NCI-H1105 (cell line): Measurements from ENCODE around the gene C1orf52.
A peak's percentile ranks its signal among the peaks of the same experiment; 100 is the strongest.

ENCODE experiments used
- DNase-seq: peaks from one replicate; lab custom pipeline; 2025; lab: John Stamatoyannopoulos, UW

The C1orf52 gene

DNA sequence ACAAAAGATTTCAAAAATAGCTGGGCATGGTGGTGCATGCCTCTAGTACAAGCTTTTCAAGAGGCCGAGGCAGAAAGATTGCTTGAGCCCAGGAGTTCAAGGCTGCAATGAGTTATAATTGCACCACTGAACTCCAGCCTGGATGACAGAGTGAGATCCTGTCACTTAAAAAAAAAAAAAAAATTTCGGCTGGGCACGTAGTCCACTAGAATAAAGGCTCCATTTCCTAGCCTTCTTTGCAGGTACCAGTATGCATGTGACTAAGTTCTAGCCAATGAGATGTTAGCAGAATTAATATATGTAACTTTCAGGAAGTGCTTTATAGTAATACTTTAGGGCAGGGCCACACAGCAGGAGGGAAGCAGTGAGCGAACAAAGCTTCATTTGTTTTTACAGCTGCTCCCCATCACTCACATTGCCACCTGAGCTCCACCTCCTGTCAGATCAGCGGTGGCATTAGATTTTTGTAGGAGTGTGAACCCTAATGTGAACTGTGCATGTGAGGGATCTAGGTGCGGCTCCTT, 29.8 kb downstream of the C1orf52 start:
- peak; percentile 9 for DNase-seq

- DNase-seq, result no peak
Measured at GRCh38 chr1:85228972-85229371, 30.5 kb downstream of the C1orf52 start.

DNA sequence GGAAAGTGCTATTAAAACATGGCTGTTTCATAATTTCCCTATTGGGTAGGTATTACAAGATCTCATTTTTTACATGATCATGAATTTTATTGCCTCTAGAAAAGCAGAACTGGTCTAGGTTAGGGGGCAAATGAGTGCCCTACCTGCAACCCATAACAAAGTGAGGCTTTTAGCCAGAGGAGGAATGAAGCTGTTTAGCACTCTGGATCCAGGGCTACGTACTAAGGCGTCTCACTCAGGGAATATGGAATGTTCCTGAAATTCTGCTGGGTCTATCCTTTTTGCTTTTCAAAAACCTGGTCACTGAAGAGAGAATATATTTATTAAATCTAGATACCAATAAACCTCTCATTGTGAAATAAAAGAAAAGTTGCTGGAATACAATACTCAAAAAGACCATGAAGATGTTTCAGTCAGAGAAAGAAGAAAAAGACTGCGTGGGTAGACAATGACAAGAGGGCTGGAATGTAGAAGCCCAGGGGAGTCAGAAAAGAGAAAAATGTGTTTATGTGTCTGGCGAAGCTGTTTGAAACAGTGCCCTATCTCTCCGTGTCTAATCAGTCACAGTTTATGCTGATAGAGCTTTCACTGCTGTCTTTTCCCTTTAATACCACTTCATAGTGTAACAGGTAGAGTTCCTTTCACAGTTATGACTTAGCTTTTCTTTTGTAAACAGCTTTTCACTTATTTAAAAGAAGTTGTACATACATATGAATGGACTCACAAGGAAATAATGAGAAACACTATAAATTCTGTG, 33.7 kb downstream of the C1orf52 start:
- no peak for DNase-seq

DNA sequence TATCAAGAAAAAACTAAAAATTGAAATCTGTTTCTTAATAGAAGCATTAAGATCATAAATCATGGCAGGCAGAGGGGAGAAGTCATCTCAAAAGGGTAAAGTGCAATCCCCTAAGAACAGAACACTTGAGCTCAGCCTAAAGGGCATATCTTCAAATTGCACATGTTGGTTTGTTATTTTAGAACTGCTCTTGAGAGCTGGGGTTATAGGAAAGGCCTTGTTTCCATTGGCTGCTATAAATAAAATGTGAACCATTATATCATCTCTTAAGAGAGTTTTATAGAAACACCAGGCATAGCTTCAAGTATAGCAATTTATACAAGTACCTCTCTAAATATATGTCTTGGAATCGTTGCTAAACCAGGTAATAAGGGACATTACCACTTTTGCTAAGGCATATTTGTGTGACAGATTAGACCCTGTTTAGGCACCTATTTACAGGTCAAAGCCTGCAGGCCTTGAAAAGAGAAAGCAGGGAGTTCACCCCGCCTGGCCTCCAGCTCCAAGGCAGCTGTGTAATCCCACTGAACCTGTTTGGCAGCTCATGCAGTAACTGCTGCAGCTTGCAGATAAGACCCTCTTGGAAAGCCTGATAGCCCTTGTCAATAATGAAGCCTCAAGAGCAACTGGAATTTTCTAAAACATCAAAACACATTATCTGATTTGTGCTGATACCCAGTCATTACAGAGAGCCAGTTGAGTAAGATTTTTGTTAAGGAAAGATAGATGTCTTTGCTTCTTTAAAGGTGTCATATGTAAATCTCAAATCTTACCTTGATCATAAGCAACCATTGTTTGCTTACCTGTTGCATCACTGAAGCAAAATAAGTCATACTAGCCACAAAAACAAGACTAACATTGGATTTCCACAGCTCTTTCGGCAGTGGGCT, 34.5 kb downstream of the C1orf52 start:
- DNase-seq, result peak; percentile 90

GRCh38 chr1:85224295-85224694, 35.2 kb downstream of the C1orf52 start:
- DNase-seq, result no peak

GRCh38 chr1:85223334-85223733, 36.1 kb downstream of the C1orf52 start:
- DNase-seq, result no peak

DNA sequence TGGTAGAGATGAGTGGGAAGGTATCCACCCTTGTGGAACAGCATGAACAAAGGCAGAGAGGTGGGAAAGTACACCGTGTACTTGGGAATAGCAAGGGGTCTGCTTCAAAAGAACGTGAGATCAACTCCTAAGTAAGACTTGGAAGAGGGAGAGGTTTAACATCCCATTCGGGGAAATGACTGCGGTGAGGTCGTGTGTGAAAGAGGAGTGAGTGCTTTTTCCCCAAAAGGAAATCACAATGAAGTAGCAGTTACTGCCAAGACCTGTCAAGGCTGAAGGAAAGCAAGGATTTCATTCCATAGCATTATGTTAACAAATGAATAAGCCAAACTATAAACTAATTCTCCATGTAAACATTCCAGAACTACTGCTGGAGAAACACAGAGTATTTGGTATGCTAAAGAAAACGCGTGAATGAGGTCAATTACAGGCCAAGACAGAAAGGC, 38.7 kb downstream of the C1orf52 start:
- no peak for DNase-seq

- no peak for DNase-seq
Measured at GRCh38 chr1:85219853-85220610, 39.4 kb downstream of the C1orf52 start.

DNA sequence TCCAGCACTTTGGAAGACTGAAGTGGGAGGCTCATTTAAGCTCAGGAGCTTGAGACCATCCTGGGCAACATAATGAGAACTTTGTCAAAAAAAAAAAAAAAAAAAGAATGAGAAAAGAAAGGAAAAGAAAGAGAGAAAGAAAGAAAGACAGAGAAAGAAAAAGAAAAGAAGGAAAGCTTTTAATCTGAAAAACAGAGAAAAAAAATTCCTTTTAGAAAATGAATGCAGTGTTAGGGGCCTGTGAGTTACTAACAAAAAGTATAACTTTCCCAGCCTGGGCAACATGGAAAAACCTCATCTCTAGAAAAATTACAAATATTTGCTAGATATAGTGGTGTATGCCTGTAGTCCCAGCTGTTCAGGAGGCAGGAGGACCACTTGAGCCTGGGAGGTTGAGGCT, 42.8 kb downstream of the C1orf52 start:
- no peak for DNase-seq

DNA sequence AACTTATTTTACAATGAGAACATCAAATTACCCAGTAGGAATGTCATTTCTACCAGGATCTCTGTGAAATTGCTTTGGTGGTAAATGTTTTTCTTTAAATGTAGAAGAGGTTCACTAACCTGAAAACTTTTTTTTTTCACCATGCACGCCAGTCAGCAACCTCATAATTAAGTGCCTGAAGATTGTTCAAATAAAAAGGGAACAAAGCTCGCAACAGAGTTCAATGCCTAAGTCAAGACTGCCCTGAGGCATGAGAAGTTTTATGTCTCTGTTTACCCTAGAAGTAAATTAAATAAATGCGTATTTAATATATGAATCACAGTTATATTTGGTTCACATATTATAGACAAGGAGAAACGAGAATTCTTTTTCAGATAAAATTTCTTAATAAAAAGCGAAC, 44.8 kb downstream of the C1orf52 start:
- no peak for DNase-seq

DNA sequence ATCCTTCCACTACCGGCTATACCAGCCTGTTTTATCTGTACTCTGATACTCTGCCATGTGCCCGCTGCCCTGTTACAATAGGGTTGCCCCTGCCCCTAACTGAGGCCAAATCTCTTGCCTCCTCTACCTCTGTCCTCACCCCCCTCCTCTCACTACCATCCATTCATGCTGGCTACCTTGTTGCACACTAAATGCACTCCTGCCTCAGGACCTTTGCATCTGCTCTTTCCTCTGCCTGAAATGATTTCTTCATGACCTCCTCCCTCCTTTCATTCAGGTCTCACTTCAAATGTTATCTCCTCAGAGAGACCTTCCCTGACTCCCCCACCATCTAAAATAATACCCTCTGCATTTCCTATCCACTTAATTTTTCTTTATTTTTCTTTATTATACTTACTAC, 51.0 kb downstream of the C1orf52 start:
- no peak for DNase-seq

DNA sequence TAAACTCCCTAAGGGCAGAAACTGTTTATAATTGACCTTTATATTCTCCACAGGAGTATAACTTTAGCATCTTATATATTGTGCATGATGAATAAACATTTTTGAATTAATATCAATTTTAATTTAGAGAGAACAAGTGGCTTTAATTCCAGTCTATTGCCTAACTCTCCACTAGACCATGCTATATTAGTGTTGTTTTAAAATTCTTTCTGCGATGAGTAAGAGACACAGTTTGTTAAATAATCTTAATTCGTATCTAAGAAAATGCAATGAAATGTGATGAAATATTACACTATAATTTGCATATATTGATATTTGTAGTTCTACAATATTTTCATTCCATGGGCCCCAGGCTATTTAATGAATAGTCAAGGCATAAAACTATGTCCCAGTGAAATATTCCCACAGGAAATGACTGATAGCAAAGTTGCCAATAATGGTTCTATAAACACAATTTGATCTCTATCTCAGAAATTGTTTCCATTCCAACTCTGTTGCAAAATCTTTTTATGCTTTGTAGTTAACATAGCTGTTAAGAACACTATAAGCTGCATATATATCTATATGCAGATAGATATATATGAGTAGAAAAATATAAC, 55.8 kb downstream of the C1orf52 start:
- no peak for DNase-seq

DNA sequence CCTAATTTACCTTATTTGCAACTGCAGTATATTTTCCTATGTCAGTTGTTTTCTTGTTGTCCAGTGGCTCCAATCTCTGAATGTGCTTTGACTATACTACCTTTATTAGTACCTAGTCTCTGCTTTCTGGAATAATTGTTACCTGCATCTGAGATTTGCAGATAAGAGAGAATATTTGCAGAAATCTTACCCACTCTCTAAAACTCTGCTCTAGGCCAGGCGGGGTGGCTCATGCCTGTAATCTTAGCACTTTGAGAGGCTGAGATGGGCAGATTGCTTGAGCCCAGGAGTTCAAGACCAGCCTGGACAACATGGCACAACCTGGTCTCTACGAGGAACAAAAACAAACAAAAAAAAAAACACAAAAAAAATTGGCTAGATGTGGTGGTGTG, 56.6 kb downstream of the C1orf52 start:
- DNase-seq, result no peak

DNA sequence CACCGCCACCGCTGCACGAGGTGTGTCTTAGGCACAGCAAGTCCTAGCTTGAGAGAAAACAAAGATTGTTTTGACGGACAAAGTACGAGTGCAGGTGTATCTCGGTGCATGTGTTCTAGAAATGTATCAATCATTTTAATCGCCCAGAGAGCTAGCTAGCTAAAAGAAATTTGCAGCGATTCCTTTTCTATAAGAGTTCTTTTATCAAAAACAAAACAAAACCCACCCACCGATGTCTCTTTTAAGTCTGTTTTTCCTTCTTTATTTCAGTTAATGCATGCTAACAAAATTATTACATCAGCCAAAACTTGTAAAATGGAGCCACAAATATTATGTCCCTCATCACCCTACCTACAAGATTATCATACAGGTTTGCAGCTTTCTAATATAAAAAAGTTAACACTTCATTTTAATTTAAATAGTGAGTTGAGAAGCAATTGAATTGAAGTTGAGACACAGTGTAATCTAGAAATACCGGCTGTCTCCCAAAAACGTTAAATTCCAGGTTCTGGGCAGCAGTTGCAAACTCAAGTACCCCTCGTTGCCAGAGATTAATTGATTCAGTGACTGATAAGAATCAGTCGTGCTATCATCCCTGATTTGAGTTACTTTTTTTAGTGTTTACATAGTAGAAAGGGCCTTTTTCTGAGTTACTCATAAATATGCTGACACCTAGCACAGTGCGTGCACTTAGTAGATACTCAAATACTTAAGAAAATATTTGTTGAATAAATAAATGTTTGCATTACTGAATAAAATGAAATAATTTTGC, 57.2 kb downstream of the C1orf52 start:
- DNase-seq, result peak; percentile 31

DNA sequence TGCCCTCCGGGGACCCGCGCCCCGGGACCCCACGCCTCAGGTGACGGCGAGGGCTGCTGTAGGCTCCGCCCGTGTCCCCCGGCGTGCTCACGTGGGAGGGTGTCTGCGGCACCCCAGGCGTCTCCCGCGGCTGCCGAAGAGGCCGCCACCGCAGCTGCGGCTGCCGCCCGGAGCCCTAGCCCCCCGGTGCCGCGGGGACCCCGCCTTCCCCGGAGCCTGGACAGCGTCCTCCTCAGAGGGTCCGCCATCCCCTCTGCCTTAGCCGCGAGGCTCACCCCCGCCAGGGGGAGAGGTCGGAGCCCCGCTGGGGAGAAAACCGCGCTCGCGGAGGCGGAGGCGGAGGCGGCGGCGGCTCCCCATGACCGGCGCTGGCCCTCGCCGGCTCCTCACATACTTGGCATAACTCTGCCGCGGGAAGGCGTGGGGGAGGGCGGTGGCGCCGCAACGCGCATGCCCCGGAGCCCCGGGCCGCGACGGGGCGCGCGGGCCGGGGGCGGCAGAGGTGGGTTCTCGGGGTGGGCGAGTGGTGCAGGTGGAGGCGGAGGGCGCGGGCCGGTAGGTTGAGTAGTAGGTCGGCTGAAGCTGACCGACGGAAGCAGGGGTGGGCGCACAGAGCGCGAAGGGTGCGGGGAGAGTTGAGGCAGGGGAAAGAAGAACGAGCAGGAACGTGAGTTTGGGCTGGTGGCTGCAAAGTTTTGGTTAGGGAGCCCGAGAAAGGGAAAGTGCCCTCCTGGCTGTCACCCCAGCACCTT, 57.9 kb downstream of the C1orf52 start:
- peak; percentile 38 for DNase-seq

GRCh38 chr1:85200463-85201339, 58.8 kb downstream of the C1orf52 start, which contains the start of gene SYDE2:
Gene SYDE2 (minus strand): TSS chr1:85201016. CDS start chr1:85200996, 20 bp downstream.
- peak; percentile 58 for DNase-seq
